Endothelial cell of umbilical vein (primary cell): ENCODE data around the gene PCSK6. TPM values are rescaled to one million over a fixed set of nuclear protein-coding genes. Genes with fewer than 3 reads are reported as not detected.

Experiments used
- BruUV-seq: library from RNA; stranded (reverse); fragments of 400-500 nt; replicated peaks from 2 replicates; lab custom pipeline; 2021; lab: Mats Ljungman, UMichigan
- CTCF ChIA-PET: fragments of 300-600, 350-600 bp; sonication (Branson Sonifier 250); formaldehyde crosslinking; loops from one replicate; lab custom pipeline; 2021; ENCODE audit warnings: antibody characterized with exemption, inconsistent platforms; lab: Charles Lee
- POLR2A ChIA-PET: fragments of 300-600, 350-600 bp; sonication (Branson Sonifier 250); formaldehyde crosslinking; loops from one replicate; lab custom pipeline; 2021; ENCODE audit warnings: antibody characterized with exemption, inconsistent platforms; lab: Charles Lee
- DNase-seq: peaks from one replicate; pipeline ENCODE4 v3.0.0-alpha.2; 2011; ENCODE audit warnings: low read depth, low spot score
- FAIRE-seq: peaks from 2 replicates; lab custom pipeline; 2011; peaks lifted over from hg19 to GRCh38; lab: Jason Lieb, UNC
- H2AFZ ChIP-seq: 2 replicates; pipeline ENCODE4 v1.6.0; 2012; ENCODE audit warnings: low read depth, low read length, control low read depth, inconsistent platforms
- H3K27ac ChIP-seq: 2 replicates; pipeline ENCODE4 v1.5.1; 2011; ENCODE audit warnings: low read depth, mild to moderate bottlenecking, control low read depth, low read length, moderate library complexity; ENCODE audit not compliant: insufficient read depth
- H3K27me3 ChIP-seq, 2 experiments: 2 replicates each; pipeline versions ENCODE4 v1.6.0 to v1.6.1; 2011; ENCODE audit warnings: low read length in 2 of 2, mixed read lengths in 1 of 2; ENCODE audit not compliant: control insufficient read depth in 2 of 2, insufficient read depth in 2 of 2
- H3K36me3 ChIP-seq, 2 experiments: 2 replicates in 1 of 2; 3 replicates in 1 of 2; pipeline ENCODE4 v1.5.1; 2011; ENCODE audit warnings: low read length in 2 of 2, mild to moderate bottlenecking in 1 of 2, moderate library complexity in 1 of 2; ENCODE audit not compliant: control insufficient read depth in 2 of 2, insufficient read depth in 2 of 2; ENCODE audit errors: extremely low read depth in 1 of 2
- H3K4me1 ChIP-seq: 3 replicates; pipeline ENCODE4 v1.5.1; 2011; ENCODE audit warnings: mild to moderate bottlenecking, low read length; ENCODE audit not compliant: control insufficient read depth, insufficient read depth; ENCODE audit errors: extremely low read depth
- H3K4me2 ChIP-seq: 2 replicates; pipeline ENCODE4 v1.6.1; 2011; ENCODE audit warnings: low read length, control low read depth, mixed read lengths; ENCODE audit not compliant: insufficient read depth
- H3K4me3 ChIP-seq, 3 experiments: fragments of 200-600 bp in 1 of 3; sonication (generic), shearing (Covaris generic) in 1 of 3; replicated peaks in 1 of 3; 2 replicates each; pipeline ENCODE4 v1.5.1; 2011 to 2016; ENCODE audit warnings: control low read depth in 3 of 3, low read length in 3 of 3, mild to moderate bottlenecking in 2 of 3, inconsistent platforms in 1 of 3, low read depth in 1 of 3, moderate library complexity in 1 of 3; ENCODE audit not compliant: insufficient read depth in 1 of 3
- H3K79me2 ChIP-seq: 2 replicates; pipeline ENCODE4 v1.6.0; 2012; ENCODE audit warnings: low read length, inconsistent platforms; ENCODE audit not compliant: control insufficient read depth, insufficient read depth
- H3K9ac ChIP-seq: replicated peaks from 2 replicates; pipeline ENCODE3; 2011; ENCODE audit warnings: low read length, control low read depth; ENCODE audit not compliant: insufficient read depth; ENCODE audit errors: extremely low read depth
- H3K9me1 ChIP-seq: replicated peaks from 3 replicates; pipeline ENCODE4 v1.6.0; 2011; ENCODE audit warnings: mild to moderate bottlenecking, low read length; ENCODE audit not compliant: control insufficient read depth, insufficient read depth; ENCODE audit errors: extremely low read depth
- H3K9me3 ChIP-seq: replicated peaks from 2 replicates; pipeline ENCODE4 v1.5.1; 2012; ENCODE audit warnings: low read length, inconsistent platforms; ENCODE audit not compliant: control insufficient read depth, insufficient read depth
- H4K20me1 ChIP-seq: replicated peaks from 2 replicates; pipeline ENCODE3; 2011; ENCODE audit warnings: mild to moderate bottlenecking, low read length; ENCODE audit not compliant: control insufficient read depth, insufficient read depth; ENCODE audit errors: extremely low read depth
- CTCF ChIP-seq, 2 donors: IDR thresholded peaks; 1 replicate in 1 of 2; 2 replicates in 1 of 2; pipeline ENCODE4 v1.5.1; 2011; ENCODE audit warnings: low read length in 2 of 2, mild to moderate bottlenecking in 2 of 2, moderate library complexity in 2 of 2, control low read depth in 1 of 2, inconsistent platforms in 1 of 2, low read depth in 1 of 2; ENCODE audit not compliant: insufficient read depth in 1 of 2; ENCODE audit errors: extremely low read depth in 1 of 2
- EZH2 ChIP-seq: IDR thresholded peaks from 2 replicates; pipeline ENCODE4 v1.6.1; 2012; ENCODE audit warnings: borderline replicate concordance, low read depth, mild to moderate bottlenecking, moderate library complexity, low read length, inconsistent platforms; ENCODE audit not compliant: severe bottlenecking
- FOS ChIP-seq: IDR thresholded peaks from 2 replicates; pipeline ENCODE4 v1.6.1; 2011; ENCODE audit warnings: mild to moderate bottlenecking, low read length, moderate library complexity, borderline replicate concordance; ENCODE audit not compliant: insufficient read depth
- GATA2 ChIP-seq: IDR thresholded peaks from 2 replicates; pipeline ENCODE4 v1.7.0; 2011; ENCODE audit warnings: low read depth, mild to moderate bottlenecking, moderate library complexity, mixed read lengths, low read length; ENCODE audit not compliant: insufficient read length, insufficient read depth
- JUN ChIP-seq: IDR thresholded peaks from 2 replicates; pipeline ENCODE4 v1.6.1; 2011; ENCODE audit warnings: borderline replicate concordance, low read depth; ENCODE audit not compliant: insufficient read length, insufficient read depth
- MAX ChIP-seq: IDR thresholded peaks from 2 replicates; pipeline ENCODE4 v1.6.1; 2011; ENCODE audit not compliant: insufficient read depth, insufficient read length
- MYC ChIP-seq: IDR thresholded peaks from one replicate; pipeline ENCODE4 v1.6.1; 2011; ENCODE audit warnings: mild to moderate bottlenecking, low read depth, low read length
- POLR2A ChIP-seq: IDR thresholded peaks from 2 replicates; pipeline ENCODE4 v1.6.1; 2012; ENCODE audit warnings: low read depth, mild to moderate bottlenecking, control low read depth, low read length
- POLR2AphosphoS5 ChIP-seq: IDR thresholded peaks from 2 replicates; pipeline ENCODE4 v1.6.1; 2012; ENCODE audit warnings: low read depth, mild to moderate bottlenecking, control low read depth, low read length, moderate library complexity; ENCODE audit not compliant: insufficient read depth
- dilution Hi-C: fragments of 300-500 bp; cut with MboI; formaldehyde crosslinking; loops from one replicate; pipeline ENCODE4 v1.15.0; 2019; ENCODE audit warnings: low sequenced_read_pairs; ENCODE audit not compliant: extremely low pct_ligation_motif_present
- intact Hi-C: fragments of 100-400 bp; cut with micrococcal nuclease; formaldehyde crosslinking; loops from one replicate; pipeline ENCODE4 v1.10.0; 2022
- polyA plus RNA-seq, 4 experiments: library from polyadenylated mRNA; depleted of rRNA in 3 of 4; stranded (reverse) in 3 of 4; unstranded in 1 of 4; fragments of >200 nt; gene quantifications; 2 replicates each; pipeline versions ENCODE4 v1.2.1 to v1.2.3, GENCODE V29; 2011 to 2012; ENCODE audit warnings: missing spikeins in 1 of 4
- total RNA-seq: library from RNA; stranded (reverse); gene quantifications from 2 replicates; pipeline ENCODE4 v1.2.3, GENCODE V29; 2021

PCSK6 gene
- total and polyA plus RNA-seq, 2 donors (not counting 3 experiments of a cell fraction or from before 2014, with no cell fraction given): 0.18 to 0.69 TPM

- ChIA-PET CTCF (no interaction called here), POLR2A (no interaction called here)
- intact Hi-C loops (no loop called here), dilution Hi-C loops (no loop called here)
- H4K20me1 ChIP-seq: no peaks in the 10 kb centered on the region
- no peak overlapping the region for H3K27ac ChIP-seq
- BruUV-seq: no TSS peak
- no peaks in the 10 kb centered on the region for H3K4me1 ChIP-seq
- no peak for TF ChIP-seq GATA2
- no peak for TF ChIP-seq JUN
- H3K9me1 ChIP-seq: no peaks in the 10 kb centered on the region
- H3K4me3 ChIP-seq: no peak overlapping the region
- H3K27me3 ChIP-seq: no peaks in the 10 kb centered on the region
- no peak for DNase-seq
- no peak overlapping the region for H2AFZ ChIP-seq
- no peak overlapping the region for H3K9ac ChIP-seq
- no peak for FAIRE-seq
- no peaks in the 10 kb centered on the region for H3K79me2 ChIP-seq
- H3K36me3 ChIP-seq: no peaks in the 10 kb centered on the region
- no peaks in the 10 kb centered on the region for H3K9me3 ChIP-seq
- no peak overlapping the region for H3K4me2 ChIP-seq
Observed at GRCh38 chr15:101409621-101410020, 79.9 kb downstream of the PCSK6 start.

- Histone ChIP-seq H3K4me1 (no peaks in the 10 kb centered on the region), H3K9me3 (no peaks in the 10 kb centered on the region), H4K20me1 (no peaks in the 10 kb centered on the region), H3K36me3 (no peaks in the 10 kb centered on the region), H3K9ac (no peak overlapping the region), H3K4me3 (no peak overlapping the region), H3K9me1 (no peaks in the 10 kb centered on the region), H3K27ac (no peak overlapping the region), H3K27me3 (no peaks in the 10 kb centered on the region), H3K79me2 (no peaks in the 10 kb centered on the region), H2AFZ (no peak overlapping the region), H3K4me2 (no peak overlapping the region)
- BruUV-seq: no TSS peak
- intact Hi-C loops: no loop called here
- TF ChIP-seq JUN (no peak), EZH2 (no peak), POLR2A (no peak), FOS (no peak), MYC (no peak), CTCF (IDR thresholded peaks at IDR 0.05; ENCODE audit: extremely low read depth in 1 of 2, insufficient read depth in 1 of 2, low read depth in 1 of 2, low read length in 2 of 2) (no peak), GATA2 (no peak), POLR2AphosphoS5 (no peak), MAX (no peak)
- CTCF ChIA-PET: no interaction called here
- DNase-seq: no peak
- POLR2A ChIA-PET: no interaction called here
- dilution Hi-C loops: no loop called here
- no peak for FAIRE-seq
Observed at GRCh38 chr15:101407966-101408775, 81.3 kb downstream of the PCSK6 start.
